ENCODE results near the gene FAM156B.
"Not testable (repeated sequence)": the region's sequence is repeated elsewhere in the genome, so short reads cannot be mapped to it uniquely, and the experiment has no call there.

FAM156B gene

DNA sequence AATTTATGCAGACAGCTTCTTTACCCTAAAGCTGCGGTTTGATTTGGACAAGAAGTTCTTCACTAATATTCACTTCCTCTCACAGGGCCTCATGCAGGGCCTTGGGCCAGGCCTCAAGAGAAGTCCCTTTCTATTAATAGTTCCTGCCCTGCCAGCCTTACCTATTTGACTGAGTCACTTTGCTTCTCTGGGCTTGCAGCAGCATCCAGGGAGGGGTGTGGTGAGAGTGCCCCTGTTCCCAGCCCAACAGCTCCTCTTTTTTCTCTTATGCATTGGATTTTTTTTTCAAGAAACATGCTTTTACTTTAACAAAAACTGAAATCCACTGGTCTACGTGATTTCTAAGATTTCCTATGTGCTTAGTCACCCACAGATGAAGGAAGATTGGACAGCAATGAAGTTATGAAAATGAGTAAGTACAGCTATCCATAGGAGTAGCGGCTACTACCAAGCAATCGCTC lies 26.7 kb downstream of the FAM156B start:
- in situ Hi-C loops (cut with HindIII; ENCODE audit: low sequenced_read_pairs): no loop called here

- in situ Hi-C loops (cut with HindIII; ENCODE audit: low sequenced_read_pairs): not testable (repeated sequence)
These were observed 33.1 kb downstream of the FAM156B start for GRCh38 chrX:52930214-52930613.

DNA sequence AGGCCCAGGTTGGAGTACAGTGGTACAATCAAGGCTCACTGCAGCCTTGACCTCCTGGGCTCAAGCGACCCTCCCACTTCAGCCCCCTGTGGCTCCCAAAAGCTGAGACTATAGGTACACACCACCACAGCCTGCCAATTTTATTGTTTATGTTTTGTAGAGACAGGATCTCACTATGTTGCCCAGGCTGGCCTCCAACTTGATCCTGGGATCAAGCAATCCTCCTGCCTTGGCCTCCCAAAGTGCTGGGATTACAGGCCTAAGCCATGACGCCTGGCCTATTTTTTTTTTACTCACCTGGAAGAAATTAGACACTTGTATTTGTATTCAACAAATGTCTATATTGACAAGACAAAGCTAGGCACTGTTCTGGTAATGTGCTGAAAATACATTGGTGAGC lies 36.1 kb downstream of the FAM156B start:
- in situ Hi-C loops (cut with HindIII; ENCODE audit: low sequenced_read_pairs): no loop called here

DNA sequence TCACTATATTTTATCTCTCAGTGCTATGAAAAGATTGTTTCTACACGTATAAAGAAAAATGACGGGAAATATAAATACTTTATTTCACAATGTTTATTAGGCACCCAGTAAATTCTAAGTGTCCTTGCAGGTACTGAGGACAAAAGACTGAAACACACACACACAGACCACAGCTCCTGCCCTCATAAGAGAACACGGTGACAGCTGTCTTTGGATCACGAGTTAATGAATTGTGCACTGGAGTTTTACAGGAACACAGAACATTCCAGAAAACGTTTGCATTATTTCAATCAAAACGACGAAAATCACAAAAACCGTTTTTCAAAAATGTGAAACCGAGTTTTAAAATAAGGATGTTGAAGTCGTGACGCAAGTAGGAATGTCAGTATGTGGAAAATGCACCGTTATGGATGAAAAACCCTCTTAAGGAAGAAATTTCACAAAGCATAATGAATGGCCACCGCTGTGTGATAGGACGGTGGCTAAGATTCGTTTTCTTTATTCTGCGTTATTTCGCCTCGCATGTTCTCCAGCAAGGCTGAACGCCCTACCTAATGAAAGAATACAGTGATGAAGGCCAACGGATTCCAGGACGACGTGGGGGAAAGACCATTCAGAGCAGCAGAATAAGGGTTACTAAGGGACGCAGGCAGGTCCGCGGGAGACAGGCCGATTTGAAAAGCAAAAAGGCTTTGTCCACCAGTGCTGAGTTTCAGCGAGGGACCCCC lies 37.0 kb downstream of the FAM156B start:
- in situ Hi-C loops (cut with HindIII; ENCODE audit: low sequenced_read_pairs): no loop called here

DNA sequence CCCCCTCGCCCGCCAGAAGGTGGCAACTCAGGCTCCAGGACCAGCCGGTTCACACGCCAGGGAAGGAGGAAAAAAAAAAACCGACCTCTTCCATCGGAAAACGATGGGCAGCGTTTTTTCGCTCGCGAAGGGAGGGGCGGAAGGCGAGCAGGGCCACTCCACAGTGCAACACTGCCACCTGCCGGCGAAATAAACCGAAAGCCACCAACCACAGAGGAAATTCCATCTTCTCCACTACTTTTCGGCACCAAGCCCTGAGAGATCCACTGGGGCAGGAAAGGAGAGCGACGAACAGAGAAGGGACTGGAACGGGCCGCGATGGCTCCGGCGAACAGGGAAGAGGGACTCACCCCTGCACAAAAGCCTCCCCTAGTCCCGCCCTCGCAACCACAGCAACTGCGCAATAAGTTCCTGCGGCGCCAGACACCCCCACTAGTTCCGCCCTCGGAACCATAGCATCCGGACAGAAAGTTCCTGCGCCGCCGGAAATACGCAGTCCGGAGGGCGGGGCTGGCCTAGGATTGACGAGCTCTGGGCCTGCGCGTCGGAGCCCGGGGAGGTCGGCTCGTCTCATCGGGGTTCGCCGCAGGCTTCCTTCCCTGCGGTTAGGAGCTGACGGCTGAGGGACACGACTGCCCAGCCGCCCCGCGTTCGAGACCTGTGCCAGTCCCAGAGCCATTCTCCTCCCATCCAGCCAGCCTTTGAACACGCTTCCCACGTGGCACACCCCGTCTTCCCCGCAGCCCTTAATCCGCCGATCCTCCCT lies 37.8 kb downstream of the FAM156B start:
- in situ Hi-C loops (cut with HindIII; ENCODE audit: low sequenced_read_pairs): no loop called here

- in situ Hi-C loops (cut with HindIII; ENCODE audit: low sequenced_read_pairs): not testable (repeated sequence)
These were observed 38.3 kb downstream of the FAM156B start for GRCh38 chrX:52935470-52935784.

- in situ Hi-C loops (cut with HindIII; ENCODE audit: low sequenced_read_pairs): not testable (repeated sequence)
These were observed 43.6 kb downstream of the FAM156B start for GRCh38 chrX:52940704-52941103.

DNA sequence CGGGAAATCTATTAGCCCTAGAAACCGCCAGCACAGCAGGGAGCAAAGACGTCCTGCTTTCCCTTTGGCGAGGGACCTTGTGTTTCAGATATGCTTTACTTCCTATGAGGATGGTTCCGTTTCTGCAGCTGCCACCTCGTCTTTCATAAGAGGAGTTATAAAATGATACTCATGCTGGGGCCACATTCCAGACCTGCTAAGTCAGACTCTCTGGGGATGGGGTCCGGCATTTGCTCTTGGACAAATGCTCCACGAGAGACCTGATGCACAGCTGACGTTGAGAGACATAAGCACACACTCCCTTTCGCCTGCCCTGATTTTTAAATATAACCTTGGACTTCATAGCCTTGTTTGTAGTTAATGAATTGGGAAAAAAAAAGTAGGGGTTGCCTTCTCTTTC lies 44.6 kb downstream of the FAM156B start:
- in situ Hi-C loops (cut with HindIII; ENCODE audit: low sequenced_read_pairs): not testable (repeated sequence)

DNA sequence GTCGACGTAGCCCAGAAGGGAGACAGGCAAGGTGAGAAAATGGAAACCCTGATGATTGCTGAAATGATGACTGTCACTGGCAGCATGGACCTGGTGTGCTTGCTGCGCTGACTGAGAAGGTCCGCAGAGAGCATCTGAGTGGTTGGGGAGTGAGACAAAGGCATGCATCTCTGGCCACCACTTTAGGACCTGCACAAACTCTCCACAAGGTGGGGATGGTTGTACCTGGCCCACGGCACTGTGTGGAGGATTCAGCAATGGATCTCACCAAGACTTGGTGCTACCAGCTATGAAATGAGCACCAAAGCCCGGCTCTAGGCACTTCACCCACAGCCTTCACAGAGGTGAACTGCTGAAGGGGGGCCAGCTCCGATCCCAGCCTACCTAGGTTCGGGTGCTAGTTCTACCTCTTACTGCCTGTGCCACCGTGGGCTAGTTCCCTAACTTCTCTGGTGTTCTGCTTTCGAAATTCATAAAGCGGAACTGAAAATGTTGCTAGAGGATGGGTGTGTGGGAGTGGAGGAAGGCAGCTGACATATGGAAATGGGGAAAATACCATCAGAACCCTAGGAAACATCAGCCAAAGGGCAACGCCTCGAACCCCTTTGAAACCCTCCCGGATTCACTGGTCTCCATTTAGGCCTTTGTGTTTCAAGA lies 48.8 kb downstream of the FAM156B start:
- in situ Hi-C loops (cut with HindIII; ENCODE audit: low sequenced_read_pairs): not testable (repeated sequence)

DNA sequence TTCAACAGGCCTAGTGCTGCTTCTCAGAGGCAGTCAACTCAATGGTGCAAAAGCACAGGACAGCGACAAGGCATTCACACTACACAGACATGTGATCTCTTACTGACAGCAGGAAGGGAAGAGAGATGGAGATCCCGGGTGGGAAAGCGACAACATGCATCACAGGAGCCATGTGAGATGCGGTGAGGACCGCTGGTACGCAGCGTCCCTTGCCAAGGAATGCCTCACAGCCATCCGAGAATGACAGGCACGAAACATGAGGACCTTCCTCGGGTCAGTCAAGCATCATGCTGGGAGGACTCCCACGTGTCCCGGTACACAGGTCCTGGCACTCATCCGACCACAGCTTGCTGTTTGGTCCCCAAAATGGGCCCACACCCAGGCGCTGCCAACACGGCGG lies 50.4 kb downstream of the FAM156B start:
- in situ Hi-C loops (cut with HindIII; ENCODE audit: low sequenced_read_pairs): not testable (repeated sequence)

- in situ Hi-C loops (cut with HindIII; ENCODE audit: low sequenced_read_pairs): not testable (repeated sequence)
These were observed 51.1 kb downstream of the FAM156B start for GRCh38 chrX:52948265-52948664.

DNA sequence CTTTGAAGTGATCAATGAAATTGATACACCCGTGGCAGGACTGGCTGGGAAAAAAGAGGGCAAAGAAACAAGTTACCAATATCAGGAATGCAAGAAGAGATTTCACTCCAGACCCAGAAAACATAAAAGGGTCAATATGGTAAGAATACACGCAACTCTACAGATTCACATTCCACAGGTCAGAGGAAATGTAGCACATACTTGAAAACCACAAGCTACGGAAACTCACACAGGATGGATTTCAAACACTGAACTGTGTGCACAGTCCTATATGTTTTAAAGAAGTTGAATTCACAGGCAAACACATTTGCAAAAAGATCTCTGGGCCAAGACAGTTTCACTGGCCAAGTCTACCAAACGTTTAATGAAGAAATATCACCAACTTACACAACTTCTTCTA lies 52.2 kb downstream of the FAM156B start:
- in situ Hi-C loops (cut with HindIII; ENCODE audit: low sequenced_read_pairs): not testable (repeated sequence)

DNA sequence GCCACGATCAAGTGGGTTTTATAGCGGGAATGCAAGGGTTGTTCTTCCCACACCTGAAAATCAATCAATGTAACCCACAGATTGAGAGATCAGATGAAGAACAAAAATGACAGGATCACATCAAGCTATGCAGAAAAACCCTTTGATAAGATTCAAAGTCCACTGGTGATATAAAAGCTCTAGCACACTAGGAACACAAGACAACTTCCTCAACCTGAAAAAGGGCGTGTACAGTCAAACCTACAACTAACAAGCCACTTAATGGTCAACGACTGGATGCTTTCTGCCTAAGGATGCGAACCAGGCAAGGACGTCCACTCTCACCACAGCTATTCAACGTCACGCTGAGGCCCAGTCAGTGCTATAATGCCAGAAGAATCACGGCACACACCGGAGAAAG lies 52.8 kb downstream of the FAM156B start:
- in situ Hi-C loops (cut with HindIII; ENCODE audit: low sequenced_read_pairs): not testable (repeated sequence)
